ENCODE measurements around the gene FXYD5. TPM values are rescaled to one million over a fixed set of nuclear protein-coding genes. Genes with fewer than 3 reads are reported as not detected.

The FXYD5 gene
- total RNA-seq, 1 experiment from 2014 or later = 123 TPM

DNA sequence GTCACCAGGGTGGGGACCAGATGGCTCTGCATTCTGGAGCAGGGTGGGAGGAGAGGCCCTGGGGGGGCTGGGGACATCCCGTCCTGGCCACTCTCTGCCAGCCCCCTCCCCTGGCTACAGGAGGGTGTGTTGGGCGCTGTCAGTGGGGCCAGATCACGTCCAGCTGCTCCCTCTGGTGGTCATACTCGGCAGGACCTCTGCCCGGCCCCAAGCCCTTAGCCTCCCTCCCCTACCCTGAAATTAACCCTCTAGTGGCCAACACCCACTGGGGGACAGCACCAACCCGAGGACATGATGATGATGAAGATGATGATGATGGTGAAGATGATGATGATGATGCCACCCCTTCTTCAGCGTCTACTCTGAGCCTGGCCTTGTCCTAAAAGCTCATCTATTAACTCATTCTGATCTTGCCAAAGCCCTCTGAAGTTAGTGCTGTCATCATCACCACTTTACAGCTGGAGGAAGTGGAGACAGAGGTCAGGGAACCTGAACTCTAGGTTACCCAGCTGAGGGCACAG is 19.1 kb upstream of the FXYD5 start:
- Histone ChIP-seq H3K4me2 (ENCODE audit: low read length) (no peak overlapping the region), H3K79me2 (ENCODE audit: insufficient read depth, low read length) (no peaks in the 10 kb centered on the region), H3K27me3 (ENCODE audit: insufficient read depth, low read length) (no peaks in the 10 kb centered on the region), H3K9me2 (ENCODE audit: insufficient read depth) (no peaks in the 10 kb centered on the region), H3K4me3 (replicated peaks in 1 of 2; ENCODE audit: low read depth in 1 of 2, low read length in 2 of 2) (no peak overlapping the region), H4K20me1 (ENCODE audit: insufficient read depth) (no peaks in the 10 kb centered on the region), H3K4me1 (ENCODE audit: control insufficient read depth in 1 of 2, insufficient read depth in 2 of 2, low read length in 2 of 2) (no peaks in the 10 kb centered on the region; a peak in 1 of 4 replicates), H3K9ac (ENCODE audit: low read length) (no peak overlapping the region), H2AFZ (ENCODE audit: low read depth, low read length, poor library complexity, severe bottlenecking) (no peak overlapping the region), H3K27ac (ENCODE audit: low read depth, low read length) (no peak overlapping the region), H3K36me3 (ENCODE audit: control insufficient read depth in 1 of 2, insufficient read depth in 2 of 2, low read length in 2 of 2) (no peaks in the 10 kb centered on the region), H3K9me3 (ENCODE audit: control insufficient read depth in 1 of 2, insufficient read depth in 1 of 2, low read depth in 1 of 2, low read length in 2 of 2) (no peaks in the 10 kb centered on the region)
- ChIA-PET CTCF (interaction anchor here (0.7 to 4.1 kb wide), 8 partner anchors 9 to 91 kb away, joined by 3 to 28 read pairs (median 6); partner anchors contain the start of gene FXYD3), POLR2A (no interaction called here), RAD21 (ENCODE audit: low non-redundant PET in 1 of 2, low total read pairs in 2 of 2, uncharacterized antibody in 2 of 2, unreplicated experiment in 2 of 2) (interaction anchor here in 1 of 2 experiments (0.6 kb wide), 1 partner anchor 68 kb away, joined by 3 read pairs; no protein-coding TSS in a partner anchor)
- no TSS peak for BruUV-seq (replicated peaks)
- peak; percentile 51 for DNase-seq (ENCODE audit: low read depth, low spot score)
- intact Hi-C loops (cut with micrococcal nuclease) = loop anchor here (1.0 to 10.0 kb wide), 2 partner anchors 68 to 161 kb away; no protein-coding TSS in a partner anchor
- no peak for TF ChIP-seq CEBPB (IDR thresholded peaks at IDR 0.05; ENCODE audit: low read depth)
- TF ChIP-seq, protein P1, sequence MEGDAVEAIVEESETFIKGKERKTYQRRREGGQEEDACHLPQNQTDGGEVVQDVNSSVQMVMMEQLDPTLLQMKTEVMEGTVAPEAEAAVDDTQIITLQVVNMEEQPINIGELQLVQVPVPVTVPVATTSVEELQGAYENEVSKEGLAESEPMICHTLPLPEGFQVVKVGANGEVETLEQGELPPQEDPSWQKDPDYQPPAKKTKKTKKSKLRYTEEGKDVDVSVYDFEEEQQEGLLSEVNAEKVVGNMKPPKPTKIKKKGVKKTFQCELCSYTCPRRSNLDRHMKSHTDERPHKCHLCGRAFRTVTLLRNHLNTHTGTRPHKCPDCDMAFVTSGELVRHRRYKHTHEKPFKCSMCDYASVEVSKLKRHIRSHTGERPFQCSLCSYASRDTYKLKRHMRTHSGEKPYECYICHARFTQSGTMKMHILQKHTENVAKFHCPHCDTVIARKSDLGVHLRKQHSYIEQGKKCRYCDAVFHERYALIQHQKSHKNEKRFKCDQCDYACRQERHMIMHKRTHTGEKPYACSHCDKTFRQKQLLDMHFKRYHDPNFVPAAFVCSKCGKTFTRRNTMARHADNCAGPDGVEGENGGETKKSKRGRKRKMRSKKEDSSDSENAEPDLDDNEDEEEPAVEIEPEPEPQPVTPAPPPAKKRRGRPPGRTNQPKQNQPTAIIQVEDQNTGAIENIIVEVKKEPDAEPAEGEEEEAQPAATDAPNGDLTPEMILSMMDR (IDR thresholded peaks at IDR 0.05 in 2 of 3, conservative IDR thresholded peaks at IDR 0.05 in 1 of 3; ENCODE audit: borderline replicate concordance in 1 of 3, insufficient read depth in 1 of 3, low read depth in 2 of 3, low read length in 2 of 3) = peak; percentile 83 to 88 (median 87)
- peak; percentile 84 for TF ChIP-seq RAD21 (IDR thresholded peaks at IDR 0.05; ENCODE audit: low read depth)
- ATAC-seq = peak; percentile 97

DNA sequence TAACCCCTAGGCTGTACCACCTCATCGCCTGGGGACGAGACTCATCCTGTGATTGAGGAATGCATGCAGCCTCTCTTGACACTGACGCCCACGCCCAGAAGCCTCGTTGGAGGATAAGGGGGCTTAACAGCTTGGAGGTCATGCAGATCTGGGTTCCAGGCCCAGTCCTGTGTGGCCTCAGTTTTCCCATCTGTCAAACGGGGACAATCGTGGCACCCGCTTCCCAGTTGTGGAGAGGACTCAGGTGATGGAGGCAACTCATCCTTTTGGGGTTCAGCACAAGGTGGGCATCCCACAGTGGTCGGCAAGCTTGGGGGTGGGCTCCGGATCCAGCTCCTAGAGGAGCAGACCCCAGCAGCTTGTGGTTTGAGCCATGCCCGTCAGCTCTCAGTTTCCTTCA is 18.3 kb upstream of the FXYD5 start:
- POLR2A ChIA-PET = no interaction called here
- TF ChIP-seq, protein P1 (IDR thresholded peaks at IDR 0.05 in 2 of 3, conservative IDR thresholded peaks at IDR 0.05 in 1 of 3; ENCODE audit: borderline replicate concordance in 1 of 3, insufficient read depth in 1 of 3, low read depth in 2 of 3, low read length in 2 of 3) = no peak
- TF ChIP-seq EZH2 (IDR thresholded peaks at IDR 0.05) = no peak
- TF ChIP-seq EGR1 (IDR thresholded peaks at IDR 0.05; ENCODE audit: low read depth) = no peak
- no peak for TF ChIP-seq SIN3A (IDR thresholded peaks at IDR 0.05; ENCODE audit: low read depth)
- no peak for TF ChIP-seq POLR2A (IDR thresholded peaks at IDR 0.05; ENCODE audit: borderline replicate concordance, extremely low read depth, insufficient read depth, insufficient read length)
- TF ChIP-seq RAD21 (IDR thresholded peaks at IDR 0.05; ENCODE audit: low read depth) = no peak
- no peak for TF ChIP-seq EZH2phosphoT487 (IDR thresholded peaks at IDR 0.05; ENCODE audit: borderline replicate concordance)
- TF ChIP-seq, protein P2, sequence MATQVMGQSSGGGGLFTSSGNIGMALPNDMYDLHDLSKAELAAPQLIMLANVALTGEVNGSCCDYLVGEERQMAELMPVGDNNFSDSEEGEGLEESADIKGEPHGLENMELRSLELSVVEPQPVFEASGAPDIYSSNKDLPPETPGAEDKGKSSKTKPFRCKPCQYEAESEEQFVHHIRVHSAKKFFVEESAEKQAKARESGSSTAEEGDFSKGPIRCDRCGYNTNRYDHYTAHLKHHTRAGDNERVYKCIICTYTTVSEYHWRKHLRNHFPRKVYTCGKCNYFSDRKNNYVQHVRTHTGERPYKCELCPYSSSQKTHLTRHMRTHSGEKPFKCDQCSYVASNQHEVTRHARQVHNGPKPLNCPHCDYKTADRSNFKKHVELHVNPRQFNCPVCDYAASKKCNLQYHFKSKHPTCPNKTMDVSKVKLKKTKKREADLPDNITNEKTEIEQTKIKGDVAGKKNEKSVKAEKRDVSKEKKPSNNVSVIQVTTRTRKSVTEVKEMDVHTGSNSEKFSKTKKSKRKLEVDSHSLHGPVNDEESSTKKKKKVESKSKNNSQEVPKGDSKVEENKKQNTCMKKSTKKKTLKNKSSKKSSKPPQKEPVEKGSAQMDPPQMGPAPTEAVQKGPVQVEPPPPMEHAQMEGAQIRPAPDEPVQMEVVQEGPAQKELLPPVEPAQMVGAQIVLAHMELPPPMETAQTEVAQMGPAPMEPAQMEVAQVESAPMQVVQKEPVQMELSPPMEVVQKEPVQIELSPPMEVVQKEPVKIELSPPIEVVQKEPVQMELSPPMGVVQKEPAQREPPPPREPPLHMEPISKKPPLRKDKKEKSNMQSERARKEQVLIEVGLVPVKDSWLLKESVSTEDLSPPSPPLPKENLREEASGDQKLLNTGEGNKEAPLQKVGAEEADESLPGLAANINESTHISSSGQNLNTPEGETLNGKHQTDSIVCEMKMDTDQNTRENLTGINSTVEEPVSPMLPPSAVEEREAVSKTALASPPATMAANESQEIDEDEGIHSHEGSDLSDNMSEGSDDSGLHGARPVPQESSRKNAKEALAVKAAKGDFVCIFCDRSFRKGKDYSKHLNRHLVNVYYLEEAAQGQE (IDR thresholded peaks at IDR 0.05; ENCODE audit: low read depth) = no peak
- no peak for TF ChIP-seq SRF (IDR thresholded peaks at IDR 0.05; ENCODE audit: low read depth)
- TF ChIP-seq CBX3 (IDR thresholded peaks at IDR 0.05; ENCODE audit: low read depth) = no peak

More for the DNA sequence above, 18.3 kb upstream of the FXYD5 start:
- DNase-seq (ENCODE audit: low read depth, low spot score) (no peak), ATAC-seq (no peak)
- Histone ChIP-seq H3K9ac (ENCODE audit: low read length) (no peak overlapping the region), H3K4me1 (ENCODE audit: control insufficient read depth in 1 of 2, insufficient read depth in 2 of 2, low read length in 2 of 2) (peaks cover 4 to 6% of the 10 kb centered on the region in 2 experiments; a peak in 3 of 4 replicates), H3K9me3 (ENCODE audit: control insufficient read depth in 1 of 2, insufficient read depth in 1 of 2, low read depth in 1 of 2, low read length in 2 of 2) (no peaks in the 10 kb centered on the region), H3K4me3 (replicated peaks in 1 of 2; ENCODE audit: low read depth in 1 of 2, low read length in 2 of 2) (no peak overlapping the region), H3K9me2 (ENCODE audit: insufficient read depth) (no peaks in the 10 kb centered on the region), H3K36me3 (ENCODE audit: control insufficient read depth in 1 of 2, insufficient read depth in 2 of 2, low read length in 2 of 2) (no peaks in the 10 kb centered on the region), H2AFZ (ENCODE audit: low read depth, low read length, poor library complexity, severe bottlenecking) (no peak overlapping the region), H4K20me1 (ENCODE audit: insufficient read depth) (no peaks in the 10 kb centered on the region), H3K4me2 (ENCODE audit: low read length) (no peak overlapping the region), H3K79me2 (ENCODE audit: insufficient read depth, low read length) (no peaks in the 10 kb centered on the region), H3K27me3 (ENCODE audit: insufficient read depth, low read length) (no peaks in the 10 kb centered on the region), H3K27ac (ENCODE audit: low read depth, low read length) (no peak overlapping the region)
- intact Hi-C loops (cut with micrococcal nuclease) = loop anchor here (10.0 kb wide), 1 partner anchor 161 kb away; no protein-coding TSS in a partner anchor
- RAD21 ChIA-PET (ENCODE audit: low non-redundant PET in 1 of 2, low total read pairs in 2 of 2, uncharacterized antibody in 2 of 2, unreplicated experiment in 2 of 2) = interaction anchor here in 1 of 2 experiments (0.6 kb wide), 1 partner anchor 69 kb away, joined by 3 read pairs; no protein-coding TSS in a partner anchor
- CTCF ChIA-PET = interaction anchor here (0.7 to 4.1 kb wide), 8 partner anchors 9 to 92 kb away, joined by 3 to 28 read pairs (median 6); partner anchors contain the start of gene FXYD3
- no TSS peak for BruUV-seq (replicated peaks)
